Measurements from ENCODE around the gene SCNM1. TPM values are rescaled to one million over a fixed set of nuclear protein-coding genes. Genes with fewer than 3 reads are reported as not detected.

Gene SCNM1
- total and polyA plus RNA-seq, 2 experiments from 2014 or later = 27.1 to 92.3 TPM

DNA sequence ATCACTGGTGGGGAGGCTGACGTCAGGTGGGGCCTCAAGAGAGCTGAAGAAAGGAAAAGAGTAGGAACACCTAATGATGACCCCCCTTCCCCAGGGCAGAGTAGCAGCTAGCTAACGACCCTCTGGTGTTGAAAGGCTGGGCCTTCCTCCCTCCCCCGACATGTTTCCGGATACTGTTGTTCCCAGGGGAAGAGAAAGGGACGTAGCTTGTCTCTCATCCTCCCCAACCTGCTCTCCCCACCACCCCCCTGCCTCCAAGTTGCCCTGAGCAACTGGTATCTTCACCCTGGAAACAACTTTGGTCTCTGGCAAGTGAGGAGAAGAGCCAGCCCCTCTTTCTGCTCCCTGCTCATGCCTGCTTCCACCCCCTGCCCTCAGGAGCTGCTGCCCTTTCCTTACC is 22.0 kb upstream of the SCNM1 start (continued):
- TF ChIP-seq, protein P1, sequence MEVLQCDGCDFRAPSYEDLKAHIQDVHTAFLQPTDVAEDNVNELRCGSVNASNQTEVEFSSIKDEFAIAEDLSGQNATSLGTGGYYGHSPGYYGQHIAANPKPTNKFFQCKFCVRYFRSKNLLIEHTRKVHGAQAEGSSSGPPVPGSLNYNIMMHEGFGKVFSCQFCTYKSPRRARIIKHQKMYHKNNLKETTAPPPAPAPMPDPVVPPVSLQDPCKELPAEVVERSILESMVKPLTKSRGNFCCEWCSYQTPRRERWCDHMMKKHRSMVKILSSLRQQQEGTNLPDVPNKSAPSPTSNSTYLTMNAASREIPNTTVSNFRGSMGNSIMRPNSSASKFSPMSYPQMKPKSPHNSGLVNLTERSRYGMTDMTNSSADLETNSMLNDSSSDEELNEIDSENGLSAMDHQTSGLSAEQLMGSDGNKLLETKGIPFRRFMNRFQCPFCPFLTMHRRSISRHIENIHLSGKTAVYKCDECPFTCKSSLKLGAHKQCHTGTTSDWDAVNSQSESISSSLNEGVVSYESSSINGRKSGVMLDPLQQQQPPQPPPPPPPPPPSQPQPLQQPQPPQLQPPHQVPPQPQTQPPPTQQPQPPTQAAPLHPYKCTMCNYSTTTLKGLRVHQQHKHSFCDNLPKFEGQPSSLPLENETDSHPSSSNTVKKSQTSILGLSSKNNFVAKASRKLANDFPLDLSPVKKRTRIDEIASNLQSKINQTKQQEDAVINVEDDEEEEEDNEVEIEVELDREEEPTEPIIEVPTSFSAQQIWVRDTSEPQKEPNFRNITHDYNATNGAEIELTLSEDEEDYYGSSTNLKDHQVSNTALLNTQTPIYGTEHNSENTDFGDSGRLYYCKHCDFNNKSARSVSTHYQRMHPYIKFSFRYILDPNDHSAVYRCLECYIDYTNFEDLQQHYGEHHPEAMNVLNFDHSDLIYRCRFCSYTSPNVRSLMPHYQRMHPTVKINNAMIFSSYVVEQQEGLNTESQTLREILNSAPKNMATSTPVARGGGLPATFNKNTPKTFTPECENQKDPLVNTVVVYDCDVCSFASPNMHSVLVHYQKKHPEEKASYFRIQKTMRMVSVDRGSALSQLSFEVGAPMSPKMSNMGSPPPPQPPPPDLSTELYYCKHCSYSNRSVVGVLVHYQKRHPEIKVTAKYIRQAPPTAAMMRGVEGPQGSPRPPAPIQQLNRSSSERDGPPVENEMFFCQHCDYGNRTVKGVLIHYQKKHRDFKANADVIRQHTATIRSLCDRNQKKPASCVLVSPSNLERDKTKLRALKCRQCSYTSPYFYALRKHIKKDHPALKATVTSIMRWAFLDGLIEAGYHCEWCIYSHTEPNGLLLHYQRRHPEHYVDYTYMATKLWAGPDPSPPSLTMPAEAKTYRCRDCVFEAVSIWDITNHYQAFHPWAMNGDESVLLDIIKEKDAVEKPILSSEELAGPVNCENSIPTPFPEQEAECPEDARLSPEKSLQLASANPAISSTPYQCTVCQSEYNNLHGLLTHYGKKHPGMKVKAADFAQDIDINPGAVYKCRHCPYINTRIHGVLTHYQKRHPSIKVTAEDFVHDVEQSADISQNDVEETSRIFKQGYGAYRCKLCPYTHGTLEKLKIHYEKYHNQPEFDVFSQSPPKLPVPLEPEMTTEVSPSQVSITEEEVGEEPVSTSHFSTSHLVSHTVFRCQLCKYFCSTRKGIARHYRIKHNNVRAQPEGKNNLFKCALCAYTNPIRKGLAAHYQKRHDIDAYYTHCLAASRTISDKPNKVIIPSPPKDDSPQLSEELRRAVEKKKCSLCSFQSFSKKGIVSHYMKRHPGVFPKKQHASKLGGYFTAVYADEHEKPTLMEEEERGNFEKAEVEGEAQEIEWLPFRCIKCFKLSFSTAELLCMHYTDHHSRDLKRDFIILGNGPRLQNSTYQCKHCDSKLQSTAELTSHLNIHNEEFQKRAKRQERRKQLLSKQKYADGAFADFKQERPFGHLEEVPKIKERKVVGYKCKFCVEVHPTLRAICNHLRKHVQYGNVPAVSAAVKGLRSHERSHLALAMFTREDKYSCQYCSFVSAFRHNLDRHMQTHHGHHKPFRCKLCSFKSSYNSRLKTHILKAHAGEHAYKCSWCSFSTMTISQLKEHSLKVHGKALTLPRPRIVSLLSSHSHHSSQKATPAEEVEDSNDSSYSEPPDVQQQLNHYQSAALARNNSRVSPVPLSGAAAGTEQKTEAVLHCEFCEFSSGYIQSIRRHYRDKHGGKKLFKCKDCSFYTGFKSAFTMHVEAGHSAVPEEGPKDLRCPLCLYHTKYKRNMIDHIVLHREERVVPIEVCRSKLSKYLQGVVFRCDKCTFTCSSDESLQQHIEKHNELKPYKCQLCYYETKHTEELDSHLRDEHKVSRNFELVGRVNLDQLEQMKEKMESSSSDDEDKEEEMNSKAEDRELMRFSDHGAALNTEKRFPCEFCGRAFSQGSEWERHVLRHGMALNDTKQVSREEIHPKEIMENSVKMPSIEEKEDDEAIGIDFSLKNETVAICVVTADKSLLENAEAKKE (CRISPR knock-in tag; IDR thresholded peaks at IDR 0.05) = no peak
- TF ChIP-seq, protein P2, sequence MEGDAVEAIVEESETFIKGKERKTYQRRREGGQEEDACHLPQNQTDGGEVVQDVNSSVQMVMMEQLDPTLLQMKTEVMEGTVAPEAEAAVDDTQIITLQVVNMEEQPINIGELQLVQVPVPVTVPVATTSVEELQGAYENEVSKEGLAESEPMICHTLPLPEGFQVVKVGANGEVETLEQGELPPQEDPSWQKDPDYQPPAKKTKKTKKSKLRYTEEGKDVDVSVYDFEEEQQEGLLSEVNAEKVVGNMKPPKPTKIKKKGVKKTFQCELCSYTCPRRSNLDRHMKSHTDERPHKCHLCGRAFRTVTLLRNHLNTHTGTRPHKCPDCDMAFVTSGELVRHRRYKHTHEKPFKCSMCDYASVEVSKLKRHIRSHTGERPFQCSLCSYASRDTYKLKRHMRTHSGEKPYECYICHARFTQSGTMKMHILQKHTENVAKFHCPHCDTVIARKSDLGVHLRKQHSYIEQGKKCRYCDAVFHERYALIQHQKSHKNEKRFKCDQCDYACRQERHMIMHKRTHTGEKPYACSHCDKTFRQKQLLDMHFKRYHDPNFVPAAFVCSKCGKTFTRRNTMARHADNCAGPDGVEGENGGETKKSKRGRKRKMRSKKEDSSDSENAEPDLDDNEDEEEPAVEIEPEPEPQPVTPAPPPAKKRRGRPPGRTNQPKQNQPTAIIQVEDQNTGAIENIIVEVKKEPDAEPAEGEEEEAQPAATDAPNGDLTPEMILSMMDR (conservative IDR thresholded peaks at IDR 0.05; ENCODE audit: low read depth in 2 of 2) = no peak
- no peak for TF ChIP-seq EZH2 (IDR thresholded peaks at IDR 0.05; ENCODE audit: low read depth, unreplicated experiment)
- no peak for TF ChIP-seq POLR2AphosphoS5 (IDR thresholded peaks at IDR 0.05; ENCODE audit: low read depth)
- no peak for TF ChIP-seq CREB1 (CRISPR knock-in tag; IDR thresholded peaks at IDR 0.05; ENCODE audit: low read depth)
- no peak for TF ChIP-seq STAT1 (IDR thresholded peaks at IDR 0.05; ENCODE audit: unreplicated experiment)
- no peak for TF ChIP-seq NANOG (IDR thresholded peaks at IDR 0.05; ENCODE audit: borderline replicate concordance)
- TF ChIP-seq ZNF114 (CRISPR knock-in tag; IDR thresholded peaks at IDR 0.05) = no peak
- TF ChIP-seq, protein P3, sequence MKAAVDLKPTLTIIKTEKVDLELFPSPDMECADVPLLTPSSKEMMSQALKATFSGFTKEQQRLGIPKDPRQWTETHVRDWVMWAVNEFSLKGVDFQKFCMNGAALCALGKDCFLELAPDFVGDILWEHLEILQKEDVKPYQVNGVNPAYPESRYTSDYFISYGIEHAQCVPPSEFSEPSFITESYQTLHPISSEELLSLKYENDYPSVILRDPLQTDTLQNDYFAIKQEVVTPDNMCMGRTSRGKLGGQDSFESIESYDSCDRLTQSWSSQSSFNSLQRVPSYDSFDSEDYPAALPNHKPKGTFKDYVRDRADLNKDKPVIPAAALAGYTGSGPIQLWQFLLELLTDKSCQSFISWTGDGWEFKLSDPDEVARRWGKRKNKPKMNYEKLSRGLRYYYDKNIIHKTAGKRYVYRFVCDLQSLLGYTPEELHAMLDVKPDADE (IDR thresholded peaks at IDR 0.05) = no peak
- TF ChIP-seq ZNF331 (CRISPR knock-in tag; IDR thresholded peaks at IDR 0.05; ENCODE audit: low read depth) = no peak

Data from GM23338 (cell line).